Mesenchymal stem cell (in vitro differentiated cells and primary cell): ENCODE data around the gene ABTB2.

Experiments used
- DNase-seq: peaks from one replicate; pipeline ENCODE4 v3.0.0-alpha.2; 2013
- H2AFZ ChIP-seq: one replicate; pipeline ENCODE4 v1.6.1; 2013; ENCODE audit warnings: low read depth, mild to moderate bottlenecking, control low read depth, inconsistent platforms, low read length, moderate library complexity
- H2AK5ac ChIP-seq: 2 replicates; pipeline ENCODE4 v1.6.1; 2013; ENCODE audit warnings: low read length, moderate library complexity, mild to moderate bottlenecking, inconsistent platforms; ENCODE audit not compliant: severe bottlenecking
- H2BK120ac ChIP-seq: one replicate; pipeline ENCODE4 v1.6.1; 2013; ENCODE audit warnings: low read depth, mild to moderate bottlenecking, inconsistent platforms, low read length, moderate library complexity
- H2BK12ac ChIP-seq, 2 experiments: one replicate each; pipeline ENCODE4 v1.6.1; 2013; ENCODE audit warnings: inconsistent platforms in 2 of 2, low read length in 2 of 2, mild to moderate bottlenecking in 2 of 2, moderate library complexity in 2 of 2, control low read depth in 1 of 2
- H2BK15ac ChIP-seq: one replicate; pipeline ENCODE4 v1.6.1; 2013; ENCODE audit warnings: mild to moderate bottlenecking, low read depth, inconsistent platforms; ENCODE audit not compliant: poor library complexity, severe bottlenecking
- H2BK5ac ChIP-seq: 2 replicates; pipeline ENCODE4 v1.6.1; 2013; ENCODE audit warnings: low read depth, mild to moderate bottlenecking, low read length, control low read depth, inconsistent platforms; ENCODE audit not compliant: poor library complexity, severe bottlenecking
- H3K14ac ChIP-seq, 2 experiments: one replicate each; pipeline ENCODE4 v1.6.1; 2013; ENCODE audit warnings: inconsistent platforms in 2 of 2, low read length in 2 of 2, control low read depth in 1 of 2, mild to moderate bottlenecking in 1 of 2, moderate library complexity in 1 of 2
- H3K18ac ChIP-seq, 2 experiments: one replicate each; pipeline ENCODE4 v1.6.1; 2013; ENCODE audit warnings: inconsistent platforms in 2 of 2, low read length in 2 of 2, control low read depth in 1 of 2, low read depth in 1 of 2, mild to moderate bottlenecking in 1 of 2
- H3K23ac ChIP-seq, 2 experiments: one replicate each; pipeline ENCODE4 v1.6.1; 2013; ENCODE audit warnings: inconsistent platforms in 2 of 2, low read length in 2 of 2, mild to moderate bottlenecking in 2 of 2, moderate library complexity in 2 of 2, control low read depth in 1 of 2
- H3K27ac ChIP-seq: 2 replicates; pipeline ENCODE4 v1.5.1; 2013; ENCODE audit warnings: mild to moderate bottlenecking, moderate library complexity, low read length, control low read depth, inconsistent platforms; ENCODE audit not compliant: poor library complexity, severe bottlenecking
- H3K27me3 ChIP-seq, 2 experiments: 2 replicates each; pipeline versions ENCODE4 v1.6.1 to v1.7.0; 2013; ENCODE audit warnings: low read length in 2 of 2, mild to moderate bottlenecking in 2 of 2, moderate library complexity in 2 of 2, control low read depth in 1 of 2, inconsistent platforms in 1 of 2; ENCODE audit not compliant: control insufficient read depth in 1 of 2, insufficient read depth in 1 of 2
- H3K36me3 ChIP-seq, 2 experiments: 2 replicates each; pipeline versions ENCODE4 v1.6.1 to v1.7.0; 2013; ENCODE audit warnings: low read length in 2 of 2, control low read depth in 1 of 2, inconsistent platforms in 1 of 2, low read depth in 1 of 2, mild to moderate bottlenecking in 1 of 2; ENCODE audit not compliant: insufficient read depth in 2 of 2, control insufficient read depth in 1 of 2
- H3K4ac ChIP-seq, 2 experiments: one replicate each; pipeline ENCODE4 v1.6.1; 2013; ENCODE audit warnings: inconsistent platforms in 2 of 2, low read length in 2 of 2, mild to moderate bottlenecking in 2 of 2, moderate library complexity in 2 of 2, control low read depth in 1 of 2, low read depth in 1 of 2
- H3K4me1 ChIP-seq: 2 replicates; pipeline ENCODE4 v1.6.1; 2013; ENCODE audit warnings: low read depth, low read length, control low read depth; ENCODE audit not compliant: control insufficient read depth, insufficient read depth
- H3K4me2 ChIP-seq: 2 replicates; pipeline ENCODE4 v1.6.1; 2013; ENCODE audit warnings: low read length, mild to moderate bottlenecking, inconsistent platforms; ENCODE audit not compliant: poor library complexity, severe bottlenecking
- H3K4me3 ChIP-seq, 2 experiments: 2 replicates each; pipeline versions ENCODE4 v1.5.1 to v1.7.0; 2013; ENCODE audit warnings: low read length in 2 of 2, mild to moderate bottlenecking in 2 of 2, control low read depth in 1 of 2, low read depth in 1 of 2; ENCODE audit not compliant: insufficient read depth in 1 of 2
- H3K79me1 ChIP-seq: replicated peaks from 2 replicates; pipeline ENCODE4 v1.6.1; 2013; ENCODE audit warnings: mild to moderate bottlenecking, control low read depth, low read length, inconsistent platforms; ENCODE audit not compliant: poor library complexity, severe bottlenecking
- H3K9ac ChIP-seq: 2 replicates; pipeline ENCODE4 v1.7.0; 2013; ENCODE audit warnings: mild to moderate bottlenecking, low read length, moderate library complexity
- H3K9me3 ChIP-seq: 2 replicates; pipeline ENCODE4 v1.7.0; 2013; ENCODE audit warnings: mild to moderate bottlenecking, low read length; ENCODE audit not compliant: control insufficient read depth
- H4K8ac ChIP-seq: one replicate; pipeline ENCODE4 v1.6.1; 2013; ENCODE audit warnings: inconsistent platforms, mild to moderate bottlenecking, low read length, moderate library complexity
- H4K91ac ChIP-seq: one replicate; pipeline ENCODE4 v1.6.1; 2013; ENCODE audit warnings: mild to moderate bottlenecking, low read length, inconsistent platforms
- WGBS: methylation state at CpG from one replicate; pipeline ENCODE4 v1.1.7; 2013; ENCODE audit warnings: mixed read lengths; 5-methylcytosine and 5-hydroxymethylcytosine counted together

ABTB2 gene

GRCh38 chr11:34328632-34328910 is 29.2 kb downstream of the ABTB2 start:
- Histone ChIP-seq H3K36me3 (no peaks in the 10 kb centered on the region), H3K27ac (no peak overlapping the region), H3K18ac (no peak overlapping the region), H2AFZ (no peak overlapping the region), H3K4me1 (peaks cover 5% of the 10 kb centered on the region), H3K9ac (no peak overlapping the region), H3K4me3 (no peak overlapping the region), H3K14ac (no peak overlapping the region), H3K23ac (no peak overlapping the region), H2BK15ac (no peak overlapping the region), H3K27me3 (peaks cover 0 to 2% of the 10 kb centered on the region in 2 experiments), H2BK120ac (no peak overlapping the region), H3K9me3 (no peaks in the 10 kb centered on the region), H2BK5ac (no peak overlapping the region), H3K4me2 (no peak overlapping the region), H3K79me1 (peaks cover 37% of the 10 kb centered on the region), H3K4ac (no peak overlapping the region), H2AK5ac (no peak overlapping the region), H2BK12ac (no peak overlapping the region), H4K91ac (no peak overlapping the region), H4K8ac (no peak overlapping the region)
- DNase-seq = no peak
- WGBS = 66% methylated on average over 2 of the region's 4 CpGs

GRCh38 chr11:34327804-34328631 is 29.8 kb downstream of the ABTB2 start:
- no peak for DNase-seq
- Histone ChIP-seq H2BK15ac (peak overlapping the region; percentile 33), H3K36me3 (no peaks in the 10 kb centered on the region), H3K4me1 (peaks cover 5% of the 10 kb centered on the region), H3K27ac (no peak overlapping the region), H3K14ac (no peak overlapping the region), H2AFZ (no peak overlapping the region), H3K79me1 (peaks cover 35% of the 10 kb centered on the region), H4K91ac (no peak overlapping the region), H3K27me3 (peaks cover 0 to 2% of the 10 kb centered on the region in 2 experiments), H2BK120ac (no peak overlapping the region), H3K18ac (no peak overlapping the region), H3K23ac (no peak overlapping the region), H2BK12ac (no peak overlapping the region), H2AK5ac (no peak overlapping the region), H4K8ac (no peak overlapping the region), H3K9ac (no peak overlapping the region), H3K9me3 (no peaks in the 10 kb centered on the region), H3K4ac (no peak overlapping the region), H3K4me2 (no peak overlapping the region), H3K4me3 (no peak overlapping the region), H2BK5ac (no peak overlapping the region)
- WGBS = 57% methylated on average over 7 of the region's 7 CpGs

GRCh38 chr11:34324466-34324865 is 33.3 kb downstream of the ABTB2 start:
- Histone ChIP-seq H3K14ac (no peak overlapping the region), H3K79me1 (peaks cover 32% of the 10 kb centered on the region), H4K8ac (no peak overlapping the region), H2AFZ (no peak overlapping the region), H2BK15ac (no peak overlapping the region), H2BK12ac (no peak overlapping the region), H3K27ac (no peak overlapping the region), H2BK5ac (no peak overlapping the region), H3K4me2 (no peak overlapping the region), H3K9me3 (no peaks in the 10 kb centered on the region), H3K23ac (no peak overlapping the region), H3K4me3 (no peak overlapping the region), H2AK5ac (no peak overlapping the region), H3K27me3 (peaks cover 0 to 2% of the 10 kb centered on the region in 2 experiments), H3K18ac (no peak overlapping the region), H3K4ac (no peak overlapping the region), H2BK120ac (no peak overlapping the region), H4K91ac (no peak overlapping the region), H3K36me3 (no peaks in the 10 kb centered on the region), H3K4me1 (no peaks in the 10 kb centered on the region), H3K9ac (no peak overlapping the region)
- no peak for DNase-seq
- 84% methylated on average over 3 of the region's 3 CpGs for WGBS

GRCh38 chr11:34323601-34324000 is 34.2 kb downstream of the ABTB2 start:
- no peak overlapping the region for H2BK5ac ChIP-seq
- H3K4me2 ChIP-seq = no peak overlapping the region
- no peaks in the 10 kb centered on the region for H3K36me3 ChIP-seq
- H3K27me3 ChIP-seq = peaks cover 0 to 2% of the 10 kb centered on the region in 2 experiments
- H3K9me3 ChIP-seq = no peaks in the 10 kb centered on the region
- no peak overlapping the region for H2BK15ac ChIP-seq
- no peak for DNase-seq
- no peak overlapping the region for H2BK120ac ChIP-seq
- no peak overlapping the region for H3K4ac ChIP-seq
- H3K9ac ChIP-seq = no peak overlapping the region
- H3K4me1 ChIP-seq = peaks cover 3% of the 10 kb centered on the region
- H4K91ac ChIP-seq = no peak overlapping the region
- H3K27ac ChIP-seq = no peak overlapping the region
- no peak overlapping the region for H3K14ac ChIP-seq
- no CpG with 5 or more reads among the region's 2 CpGs for WGBS
- no peak overlapping the region for H2BK12ac ChIP-seq
- no peak overlapping the region for H3K4me3 ChIP-seq
- no peak overlapping the region for H4K8ac ChIP-seq
- H3K79me1 ChIP-seq = peaks cover 32% of the 10 kb centered on the region
- no peak overlapping the region for H3K18ac ChIP-seq
- no peak overlapping the region for H2AK5ac ChIP-seq
- H2AFZ ChIP-seq = no peak overlapping the region
- no peak overlapping the region for H3K23ac ChIP-seq
